ENCODE measurements around the gene APMAP.
"Not testable (repeated sequence)": the region's sequence is repeated elsewhere in the genome, so short reads cannot be mapped to it uniquely, and the experiment has no call there.

APMAP gene

GRCh38 chr20:24930724-24931688 is 61.5 kb downstream of the APMAP start:
- DNase-seq (ENCODE audit: low read depth) = not testable (repeated sequence)

DNA sequence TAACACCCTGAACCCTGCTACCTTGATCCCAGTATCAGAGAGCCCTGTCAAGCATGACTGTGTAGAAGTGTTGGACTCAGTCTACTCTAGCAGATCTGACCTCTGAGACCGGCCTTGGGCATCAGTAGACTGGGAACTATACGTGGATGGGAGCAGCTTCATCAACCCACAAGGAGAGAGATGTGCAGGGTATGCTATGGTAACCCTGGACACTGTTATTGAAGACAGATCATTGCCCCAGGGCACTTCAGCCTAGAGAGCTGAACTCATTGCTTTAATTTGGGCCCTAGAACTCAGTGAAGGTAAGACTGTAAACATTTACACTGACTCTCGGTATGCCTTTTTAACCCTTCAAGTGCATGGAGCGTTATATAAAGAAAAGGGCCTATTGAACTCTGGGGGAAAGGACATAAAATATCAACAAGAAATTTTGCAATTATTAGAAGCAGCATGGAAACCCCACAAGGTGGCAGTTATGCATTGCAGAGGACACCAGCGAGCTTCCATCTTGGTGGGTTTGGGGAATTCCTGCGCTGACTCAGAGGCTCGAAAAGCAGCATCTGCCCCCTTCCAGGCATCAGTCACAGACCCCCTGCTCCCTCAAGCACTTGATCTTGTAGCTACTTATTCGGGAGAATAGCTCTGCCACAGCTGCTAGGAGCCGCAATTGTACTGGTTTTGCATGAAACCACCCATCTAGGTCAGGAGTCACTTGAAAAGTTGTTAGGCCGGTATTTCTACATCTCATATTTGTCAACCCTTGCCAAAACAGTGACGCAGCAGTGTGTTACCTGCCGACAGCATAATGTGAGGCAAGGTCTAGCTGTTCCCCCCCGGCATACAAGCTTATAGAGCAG is 62.5 kb downstream of the APMAP start:
- not testable (repeated sequence) for DNase-seq (ENCODE audit: low read depth)

DNA sequence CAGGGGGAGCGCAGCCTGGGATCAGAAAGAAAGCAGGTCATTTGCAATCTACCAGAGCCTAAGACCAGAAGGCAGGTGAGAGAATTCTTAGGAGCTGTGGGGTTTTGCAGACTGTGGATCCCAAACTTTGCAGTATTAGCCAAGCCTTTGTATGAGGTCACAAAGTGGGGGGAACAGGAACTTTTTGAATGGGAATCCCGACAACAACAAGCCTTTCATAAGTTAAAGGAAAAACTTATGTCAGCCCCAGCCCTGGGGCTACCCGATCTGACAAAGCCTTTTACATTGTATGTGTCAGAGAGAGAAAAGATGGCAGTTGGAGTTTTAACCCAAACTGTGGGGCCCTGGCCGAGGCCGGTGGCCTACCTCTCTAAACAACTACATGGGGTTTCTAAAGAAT is 63.3 kb downstream of the APMAP start:
- not testable (repeated sequence) for DNase-seq (ENCODE audit: low read depth)

DNA sequence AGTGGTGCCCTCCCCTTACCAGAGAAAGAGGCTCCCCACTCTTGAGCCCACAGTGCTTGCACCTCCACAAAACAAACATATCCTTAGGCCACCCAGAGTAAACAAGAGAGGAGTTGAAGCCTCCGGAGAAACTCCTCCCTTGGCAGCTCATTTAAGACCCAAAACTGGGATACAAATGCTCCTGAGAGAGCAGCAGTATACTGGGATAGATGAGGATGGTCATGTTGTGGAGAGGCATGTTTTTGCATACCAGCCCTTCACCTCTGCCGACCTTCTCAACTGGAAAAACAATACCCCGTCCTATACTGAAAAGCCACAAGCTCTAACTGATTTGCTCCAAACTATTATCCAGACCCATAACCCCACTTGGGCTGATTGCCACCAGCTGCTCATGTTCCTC is 71.8 kb downstream of the APMAP start:
- not testable (repeated sequence) for DNase-seq (ENCODE audit: low read depth)

DNA sequence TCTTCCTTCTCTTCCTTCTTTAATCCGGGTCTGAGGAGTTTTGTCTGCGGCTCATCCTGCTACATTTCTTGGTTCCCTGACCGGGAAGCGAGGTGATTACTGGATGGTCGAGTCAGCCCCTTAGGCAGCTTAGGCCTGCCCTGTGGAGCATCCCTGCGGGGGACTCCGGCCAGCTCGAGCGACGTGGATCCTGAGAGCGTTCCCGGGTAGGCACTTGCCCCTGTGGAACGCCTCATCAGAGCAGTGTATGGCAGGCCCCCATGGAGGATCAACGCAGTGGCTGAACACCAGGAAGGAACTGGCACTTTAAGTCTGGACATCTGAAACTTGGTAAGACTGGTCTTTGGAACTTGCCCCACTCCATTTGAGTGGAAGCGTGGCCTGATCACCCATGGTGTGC is 72.9 kb downstream of the APMAP start:
- not testable (repeated sequence) for DNase-seq (ENCODE audit: low read depth)

GRCh38 chr20:24918579-24919566 is 73.7 kb downstream of the APMAP start:
- DNase-seq (ENCODE audit: low read depth) = no peak

DNA sequence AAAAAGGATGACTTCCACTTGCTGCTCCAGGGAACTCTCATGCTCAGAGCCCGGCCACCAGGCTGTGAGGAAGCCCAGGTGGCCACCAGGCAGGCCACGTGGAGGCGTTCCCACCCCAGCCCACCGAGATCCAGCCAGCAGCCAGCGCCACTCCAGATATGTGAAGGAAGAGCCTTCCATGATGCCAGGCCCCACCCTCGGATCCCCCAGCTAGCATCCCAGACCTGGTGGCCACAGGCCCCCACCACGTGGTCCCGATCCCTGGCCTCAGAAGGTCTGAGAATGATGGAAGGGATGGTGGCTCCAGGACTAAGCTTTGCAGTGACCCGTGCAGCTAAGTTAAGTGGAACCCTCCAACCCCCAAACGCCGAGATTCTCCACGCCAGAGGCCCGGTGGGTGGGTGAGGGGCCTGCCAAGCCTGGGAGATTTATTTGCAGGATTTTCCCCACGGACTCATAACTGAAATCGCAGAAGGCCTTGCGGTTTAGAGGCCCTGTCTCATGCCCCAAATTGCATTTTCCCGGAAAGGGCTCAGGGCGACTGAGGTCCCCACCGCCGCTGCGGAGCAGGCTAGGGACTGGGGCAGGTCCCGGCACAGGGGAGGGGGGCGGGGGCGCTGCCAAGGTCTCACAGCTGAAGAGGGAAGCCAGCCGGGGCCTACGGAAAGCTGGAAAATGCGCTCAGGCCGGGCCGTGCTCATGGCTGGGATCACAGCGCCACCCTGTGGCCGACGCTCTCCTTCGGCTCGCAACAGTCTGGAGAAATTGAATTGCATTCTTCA is 74.6 kb downstream of the APMAP start:
- no peak for DNase-seq (ENCODE audit: low read depth)

GRCh38 chr20:24917056-24917455 is 75.5 kb downstream of the APMAP start:
- DNase-seq (ENCODE audit: low read depth) = no peak

DNA sequence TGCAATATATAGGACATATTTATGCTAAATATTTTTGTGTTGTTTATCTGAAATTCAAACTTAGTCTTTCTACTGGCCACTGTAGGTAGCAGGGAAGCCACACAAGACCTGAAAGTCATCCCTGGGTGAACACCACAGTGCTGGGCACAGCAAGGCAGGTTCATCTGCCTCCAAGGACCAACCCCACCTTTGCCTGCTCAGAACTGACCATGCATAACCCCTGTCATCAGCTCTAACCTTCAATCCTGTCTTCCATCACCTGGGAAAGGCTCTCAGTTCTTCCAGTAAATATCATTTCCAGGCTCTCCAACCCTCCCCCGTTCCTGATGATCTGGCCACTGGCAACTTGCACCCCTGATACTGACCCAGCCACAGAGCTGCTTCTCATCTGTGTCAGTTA is 76.1 kb downstream of the APMAP start:
- no peak for DNase-seq (ENCODE audit: low read depth)

DNA sequence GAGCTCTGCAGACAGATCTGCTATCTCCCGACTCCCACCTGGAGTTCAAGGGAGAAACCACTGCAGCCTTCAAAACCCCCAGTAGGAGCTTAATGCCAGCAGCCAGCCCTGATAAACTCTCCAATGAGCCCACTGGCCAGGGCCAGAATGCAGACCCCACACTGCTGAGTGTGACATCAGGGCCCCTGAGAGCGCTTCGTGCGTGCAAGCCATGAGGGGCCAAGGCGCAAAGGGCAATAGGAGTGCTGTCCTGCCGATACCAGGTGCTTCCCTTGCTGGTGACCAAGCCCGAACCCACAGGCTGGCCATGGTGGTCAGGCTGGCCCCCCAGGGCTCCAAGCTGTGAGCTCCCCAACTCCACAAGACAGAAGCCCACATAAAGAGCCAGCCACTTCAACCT is 76.7 kb downstream of the APMAP start:
- no peak for DNase-seq (ENCODE audit: low read depth)

- no peak for DNase-seq (ENCODE audit: low read depth)
Observed at GRCh38 chr20:24915440-24915839, 77.1 kb downstream of the APMAP start.

DNA sequence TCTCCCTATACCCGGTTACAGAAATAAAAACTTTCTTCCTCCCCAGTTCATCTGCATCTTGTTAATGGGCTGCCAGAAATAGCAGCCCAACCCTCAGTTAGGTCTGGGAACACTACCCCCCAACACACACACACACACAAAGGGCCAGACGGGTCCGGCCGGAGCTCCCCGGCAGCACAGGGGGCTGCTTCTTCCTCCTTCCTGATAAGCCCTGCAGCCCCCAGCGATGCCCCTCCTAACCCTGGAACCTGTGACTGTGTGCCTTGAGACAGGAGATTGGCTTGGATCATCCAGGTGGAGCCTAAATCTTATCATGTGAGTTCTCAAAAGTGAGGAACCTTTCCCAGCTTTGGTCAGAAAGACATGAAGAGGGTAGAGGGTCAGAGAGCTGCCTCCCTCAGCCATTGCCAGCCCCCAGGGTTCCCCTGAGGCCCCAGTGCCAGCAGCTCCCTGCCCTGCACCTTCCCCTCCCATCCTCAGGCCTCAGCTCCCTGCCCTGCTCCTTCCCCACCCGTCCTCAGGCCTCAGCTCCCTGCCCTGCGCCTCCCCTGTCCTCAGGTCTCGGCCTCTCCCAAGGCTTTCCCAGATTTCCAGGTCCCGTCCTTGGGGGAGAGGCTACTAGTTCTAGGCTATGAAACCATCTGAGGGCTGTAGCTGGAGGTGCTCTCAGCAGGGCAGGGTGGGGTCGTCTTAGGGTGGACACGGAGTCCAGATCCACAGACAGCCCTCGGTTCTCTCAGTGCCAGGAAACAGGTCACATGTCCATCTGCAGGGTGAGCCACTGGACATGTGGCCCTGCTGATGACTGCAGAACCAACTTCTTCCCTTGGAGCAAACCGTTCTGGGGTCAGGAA is 77.9 kb downstream of the APMAP start:
- DNase-seq (ENCODE audit: low read depth) = no peak

- no peak for DNase-seq (ENCODE audit: low read depth)
Observed at GRCh38 chr20:24913076-24913628, 79.4 kb downstream of the APMAP start.

Measured in activated T-helper 9 cell treated with anti-CD3 and anti-CD28 coated beads, Interleukin-2, amount 50 U/mL, for 16 hours (primary cell).